ENCODE measurements around the gene SLC38A10. TPM values are rescaled to one million over a fixed set of nuclear protein-coding genes. Genes with fewer than 3 reads are reported as not detected.

The SLC38A10 gene
- total and polyA plus RNA-seq, 2 experiments from 2014 or later = 94.4 to 131 TPM

DNA sequence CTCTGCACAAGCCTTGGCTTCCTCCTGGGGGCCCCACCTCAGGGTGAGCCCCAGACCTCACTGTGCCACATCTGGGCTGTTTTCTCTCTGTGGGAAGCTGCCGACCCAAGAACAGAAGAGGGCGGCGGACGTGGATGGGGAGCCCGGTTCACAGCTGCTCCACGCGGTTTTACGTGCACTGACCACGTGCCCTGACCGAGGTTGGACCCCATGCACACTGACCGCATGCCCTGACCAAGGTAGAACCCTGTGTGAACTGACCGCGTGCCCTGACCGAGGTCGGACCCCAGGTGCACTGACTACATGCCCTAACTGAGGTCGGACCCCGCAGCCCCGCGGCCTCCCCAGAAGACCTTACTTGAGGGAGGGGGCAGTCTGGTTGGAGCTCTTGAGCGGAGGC lies 92.0 kb downstream of the SLC38A10 start:
- Histone ChIP-seq H3K4me3 (no peak overlapping the region), H3K4me1 (ENCODE audit: low read depth) (no peaks in the 10 kb centered on the region), H3K36me3 (no peaks in the 10 kb centered on the region), H3K27me3 (no peaks in the 10 kb centered on the region), H3K27ac (no peak overlapping the region), H3K9me3 (ENCODE audit: low read depth) (no peaks in the 10 kb centered on the region)
- DNase-seq (ENCODE audit: low read depth in 1 of 2, low spot score in 1 of 2) = no peak
- TF ChIP-seq, protein P1, sequence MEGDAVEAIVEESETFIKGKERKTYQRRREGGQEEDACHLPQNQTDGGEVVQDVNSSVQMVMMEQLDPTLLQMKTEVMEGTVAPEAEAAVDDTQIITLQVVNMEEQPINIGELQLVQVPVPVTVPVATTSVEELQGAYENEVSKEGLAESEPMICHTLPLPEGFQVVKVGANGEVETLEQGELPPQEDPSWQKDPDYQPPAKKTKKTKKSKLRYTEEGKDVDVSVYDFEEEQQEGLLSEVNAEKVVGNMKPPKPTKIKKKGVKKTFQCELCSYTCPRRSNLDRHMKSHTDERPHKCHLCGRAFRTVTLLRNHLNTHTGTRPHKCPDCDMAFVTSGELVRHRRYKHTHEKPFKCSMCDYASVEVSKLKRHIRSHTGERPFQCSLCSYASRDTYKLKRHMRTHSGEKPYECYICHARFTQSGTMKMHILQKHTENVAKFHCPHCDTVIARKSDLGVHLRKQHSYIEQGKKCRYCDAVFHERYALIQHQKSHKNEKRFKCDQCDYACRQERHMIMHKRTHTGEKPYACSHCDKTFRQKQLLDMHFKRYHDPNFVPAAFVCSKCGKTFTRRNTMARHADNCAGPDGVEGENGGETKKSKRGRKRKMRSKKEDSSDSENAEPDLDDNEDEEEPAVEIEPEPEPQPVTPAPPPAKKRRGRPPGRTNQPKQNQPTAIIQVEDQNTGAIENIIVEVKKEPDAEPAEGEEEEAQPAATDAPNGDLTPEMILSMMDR (IDR thresholded peaks at IDR 0.05; ENCODE audit: low read depth, low read length) = no peak

DNA sequence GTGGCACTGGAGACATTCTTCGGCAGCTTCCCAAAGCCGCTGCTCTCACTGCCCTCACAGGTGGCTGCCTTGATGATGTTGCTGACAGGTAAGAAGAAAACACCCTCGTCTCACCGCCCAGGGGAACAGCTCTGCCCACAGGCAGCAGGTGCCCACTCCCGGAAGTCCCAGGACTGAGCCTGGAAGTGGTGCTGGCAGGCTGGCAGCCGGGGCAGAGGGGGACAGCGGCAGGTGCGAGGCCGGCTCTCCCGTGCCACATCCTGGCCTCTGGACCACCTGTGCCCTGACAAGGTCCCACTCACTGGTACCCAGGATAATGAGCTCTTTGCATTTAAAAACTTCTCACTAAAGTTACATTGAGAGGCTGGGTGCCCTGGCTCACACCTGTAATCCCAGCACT lies 92.8 kb downstream of the SLC38A10 start:
- DNase-seq (ENCODE audit: low read depth in 1 of 2, low spot score in 1 of 2) = no peak
- H3K9me3 ChIP-seq (ENCODE audit: low read depth) = no peaks in the 10 kb centered on the region
- no peaks in the 10 kb centered on the region for H3K4me1 ChIP-seq (ENCODE audit: low read depth)
- no peak overlapping the region for H3K4me3 ChIP-seq
- H3K36me3 ChIP-seq = no peaks in the 10 kb centered on the region
- H3K27ac ChIP-seq = no peak overlapping the region
- TF ChIP-seq, protein P1 (IDR thresholded peaks at IDR 0.05; ENCODE audit: low read depth, low read length) = no peak
- H3K27me3 ChIP-seq = no peaks in the 10 kb centered on the region

DNA sequence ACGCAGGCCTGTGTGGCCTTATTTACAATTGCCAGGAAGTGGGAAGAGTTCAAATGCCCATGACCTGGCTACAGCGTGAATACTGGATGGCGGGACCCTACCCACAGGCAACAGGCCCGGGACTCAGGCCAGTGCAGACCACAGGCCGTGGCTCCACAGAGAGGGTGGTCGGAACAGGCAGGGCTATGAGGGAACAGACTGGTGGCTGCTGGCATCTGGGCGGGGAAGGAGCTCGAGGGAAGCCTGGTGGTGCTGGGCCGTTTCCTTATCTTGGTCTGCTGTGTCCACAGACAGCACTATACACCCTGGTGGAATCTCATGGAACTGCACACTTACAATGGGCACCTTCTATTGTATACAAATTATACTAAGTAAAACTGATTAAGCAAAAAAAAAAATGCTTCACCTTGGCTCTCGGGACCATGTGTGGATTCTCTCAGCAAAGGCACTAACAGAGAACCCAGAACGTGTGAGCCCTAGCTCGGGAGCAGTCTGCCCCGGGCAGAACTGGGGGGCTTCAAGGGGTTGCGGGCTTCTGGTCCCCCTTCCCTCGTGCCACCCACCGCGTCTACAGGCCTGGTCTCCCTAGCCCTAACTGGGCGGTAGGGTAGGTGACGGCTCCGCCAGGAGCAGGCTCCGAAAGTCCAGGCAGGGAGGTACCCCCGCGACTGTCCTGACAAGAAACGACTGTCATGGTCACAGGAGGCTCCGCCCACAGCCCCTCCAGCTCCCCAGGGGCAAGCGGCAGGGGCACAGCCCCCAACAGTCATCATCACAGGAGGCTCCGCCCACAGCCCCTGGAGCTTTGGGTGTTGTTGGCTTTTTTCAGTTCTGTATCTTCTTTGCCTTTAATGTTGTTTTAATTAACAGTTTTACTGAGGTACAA lies 94.2 kb downstream of the SLC38A10 start:
- Histone ChIP-seq H3K4me3 (no peak overlapping the region), H3K9me3 (ENCODE audit: low read depth) (no peaks in the 10 kb centered on the region), H3K4me1 (ENCODE audit: low read depth) (no peaks in the 10 kb centered on the region), H3K27me3 (no peaks in the 10 kb centered on the region), H3K36me3 (no peaks in the 10 kb centered on the region), H3K27ac (no peak overlapping the region)
- peak; percentile 78 to 81 for DNase-seq (ENCODE audit: low read depth in 1 of 2, low spot score in 1 of 2)
- TF ChIP-seq, protein P1 (IDR thresholded peaks at IDR 0.05; ENCODE audit: low read depth, low read length) = peak; percentile 73

DNA sequence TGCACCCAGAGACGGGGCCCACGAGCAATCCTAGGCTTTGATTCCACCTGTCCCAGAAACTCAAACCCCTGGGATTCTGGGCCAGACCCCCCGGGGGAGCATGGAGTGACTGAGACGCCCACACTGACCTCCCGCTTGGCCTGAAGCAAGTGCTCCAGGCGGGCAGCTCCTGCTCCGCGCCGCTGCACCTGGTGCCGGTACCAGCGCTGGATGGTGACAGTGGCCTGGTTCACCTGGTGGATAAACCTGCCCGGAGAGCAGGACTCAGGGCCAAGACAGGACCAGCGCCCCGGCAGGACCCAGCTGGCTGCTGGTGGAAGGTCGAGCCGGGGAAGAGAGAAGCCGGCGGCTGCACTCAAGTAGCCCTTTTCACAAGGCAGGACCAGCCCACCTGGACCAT lies 94.9 kb downstream of the SLC38A10 start:
- no peaks in the 10 kb centered on the region for H3K36me3 ChIP-seq
- H3K4me3 ChIP-seq = no peak overlapping the region
- no peak for DNase-seq (ENCODE audit: low read depth in 1 of 2, low spot score in 1 of 2)
- no peaks in the 10 kb centered on the region for H3K4me1 ChIP-seq (ENCODE audit: low read depth)
- TF ChIP-seq, protein P1 (IDR thresholded peaks at IDR 0.05; ENCODE audit: low read depth, low read length) = no peak
- no peaks in the 10 kb centered on the region for H3K27me3 ChIP-seq
- no peaks in the 10 kb centered on the region for H3K9me3 ChIP-seq (ENCODE audit: low read depth)
- no peak overlapping the region for H3K27ac ChIP-seq

DNA sequence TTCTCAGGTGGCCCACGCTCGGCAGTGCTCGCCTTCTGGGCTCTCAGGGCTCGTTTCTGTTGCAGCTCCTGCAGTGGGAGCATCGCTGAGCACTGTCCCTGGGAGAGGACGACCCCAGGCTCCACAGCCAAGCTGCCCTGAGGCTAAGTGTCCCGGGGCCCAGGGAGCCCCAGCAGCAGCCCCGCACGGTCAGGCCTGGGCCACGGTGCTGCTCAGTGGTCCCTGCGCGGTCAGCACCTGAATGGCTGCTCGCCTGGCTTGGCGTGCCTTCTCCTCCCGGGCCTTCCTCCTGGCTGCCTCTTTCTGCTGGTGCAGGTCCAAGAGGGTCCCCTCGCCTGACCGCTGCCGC lies 95.7 kb downstream of the SLC38A10 start:
- DNase-seq (ENCODE audit: low read depth in 1 of 2, low spot score in 1 of 2) = no peak
- TF ChIP-seq, protein P1 (IDR thresholded peaks at IDR 0.05; ENCODE audit: low read depth, low read length) = no peak
- H3K27ac ChIP-seq = no peak overlapping the region

More for the DNA sequence above, 95.7 kb downstream of the SLC38A10 start:
- Histone ChIP-seq H3K4me1 (ENCODE audit: low read depth) (no peaks in the 10 kb centered on the region), H3K36me3 (no peaks in the 10 kb centered on the region), H3K4me3 (no peak overlapping the region), H3K27me3 (no peaks in the 10 kb centered on the region), H3K9me3 (ENCODE audit: low read depth) (no peaks in the 10 kb centered on the region)
